Right cardiac atrium (tissue), 5 donors: ENCODE data around the gene PHLDA1. TPM values are rescaled to one million over a fixed set of nuclear protein-coding genes. Genes with fewer than 3 reads are reported as not detected.

Experiments used
- polyA plus RNA-seq: library from polyadenylated mRNA; stranded (reverse); fragments of 200-250 nt; gene quantifications from one replicate; pipeline ENCODE4 v1.2.3, GENCODE V29; 2013
- total RNA-seq, 4 donors: library from RNA; stranded (reverse); fragmentation: NEBNext Ultra II Directional; extraction: Animal tissue kit (Norgen Biotek cat#: 25700); gene quantifications; one replicate each; pipeline ENCODE4 v1.2.1, GENCODE V29; 2021
- donor health status: healthy with polysubstance abuse.
- donor health status: DM: no; HTN: yes; CAD: no.
- donor health status: DM: no; HTN: no; CAD: no.
- donor health status: DM: no; HTN: yes; CAD: no; lungs with severe emphysema.
- donor health status: DM: yes; HTN: yes; CAD: no.

PHLDA1 gene
- total and polyA plus RNA-seq, 5 donors = 2.0 to 5.9 (median 3.9) TPM

Other genes with a start within 250 kb of the PHLDA1 start
- gene NAP1L1, start 52.9 kb upstream of the PHLDA1 start, total RNA-seq = 100 to 1,000 TPM; 352 to 471 (median 401) TPM
- 335 TPM for gene NAP1L1, start 52.9 kb upstream of the PHLDA1 start, polyA plus RNA-seq